Neural progenitor cell (in vitro differentiated cells): ENCODE results near the gene ETV6.

Experiments used
- CTCF ChIP-seq: fragments of 200-600 bp; sonication (generic); IDR thresholded peaks from 2 replicates; pipeline ENCODE4 v1.5.1; 2017; ENCODE audit warnings: antibody characterized with exemption, mild to moderate bottlenecking
- EZH2 ChIP-seq: fragments of 200-600 bp; sonication (generic); IDR thresholded peaks from 2 replicates; pipeline ENCODE4 v1.6.1; 2017; ENCODE audit warnings: antibody characterized with exemption, mild to moderate bottlenecking, moderate library complexity
- EZH2phosphoT487 ChIP-seq: fragments of 200-600 bp; sonication (generic); IDR thresholded peaks from 2 replicates; pipeline ENCODE4 v1.6.1; 2017; ENCODE audit warnings: antibody characterized with exemption

- TF ChIP-seq CTCF (no peak), EZH2 (no peak), EZH2phosphoT487 (no peak)
Measured at GRCh38 chr12:11881835-11882234, 232.4 kb downstream of the ETV6 start.
